Gastroesophageal sphincter (tissue), 4 donors: ENCODE data around the gene DOCK4. TPM values are rescaled to one million over a fixed set of nuclear protein-coding genes. Genes with fewer than 3 reads are reported as not detected.

Experiments
- ATAC-seq: fragments of 150-250 bp; one replicate; pipeline ENCODE4 v1.9.1; 2016; ENCODE audit warnings: mild to moderate bottlenecking, moderate library complexity
- H3K27ac ChIP-seq, 4 donors: fragments of 200-600 bp; sonication (generic) in 3 of 4; 1 replicate in 3 of 4; 2 replicates in 1 of 4; pipeline ENCODE4 v1.5.1; 2016 to 2019
- H3K27me3 ChIP-seq: fragments of 200-600 bp; sonication (generic); one replicate; pipeline ENCODE4 v1.5.1; 2019
- H3K36me3 ChIP-seq, 2 donors: fragments of 200-600 bp; sonication (generic); one replicate each; pipeline ENCODE4 v1.5.1; 2019; ENCODE audit warnings: control low read depth in 1 of 2
- H3K4me1 ChIP-seq, 3 donors: fragments of 200-600 bp; sonication (generic); 1 replicate in 2 of 3; 2 replicates in 1 of 3; pipeline ENCODE4 v1.5.1; 2016 to 2019; ENCODE audit warnings: control low read depth in 2 of 3
- H3K4me3 ChIP-seq, 2 donors: fragments of 200-600 bp; sonication (generic); one replicate each; pipeline ENCODE4 v1.5.1; 2019; ENCODE audit warnings: mild to moderate bottlenecking in 1 of 2, moderate library complexity in 1 of 2
- H3K9me3 ChIP-seq, 3 donors: fragments of 200-600 bp; sonication (generic); one replicate each; pipeline ENCODE4 v1.5.1; 2017 to 2019; ENCODE audit warnings: control low read depth in 2 of 3
- EP300 ChIP-seq: sonication (generic); formaldehyde crosslinking; IDR thresholded peaks from one replicate; pipeline ENCODE4 v1.6.1; 2017; ENCODE audit warnings: antibody characterized with exemption, mild to moderate bottlenecking
- POLR2A ChIP-seq, 2 donors: fragments of 450-650 bp; IDR thresholded peaks; one replicate each; pipeline ENCODE4 v1.6.1; 2017; ENCODE audit warnings: antibody characterized with exemption in 2 of 2, mild to moderate bottlenecking in 2 of 2, moderate library complexity in 1 of 2
- POLR2AphosphoS5 ChIP-seq: sonication (generic); formaldehyde crosslinking; IDR thresholded peaks from one replicate; pipeline ENCODE4 v1.6.1; 2017; ENCODE audit warnings: antibody characterized with exemption
- WGBS, 2 donors: methylation state at CpG; one replicate each; pipeline ENCODE4 v1.1.5; 2018; ENCODE audit warnings: low coverage in 1 of 2; 5-methylcytosine and 5-hydroxymethylcytosine counted together
- total RNA-seq, 4 donors: library from RNA; depleted of rRNA; stranded (reverse); fragments of >200 nt; gene quantifications; one replicate each; pipeline ENCODE4 v1.1.0, GENCODE V29; 2016
- TF ChIP-seq, protein P1 (sequence below), 4 experiments: fragments of 200-600 bp in 2 of 4; fragments of 450-650 bp in 2 of 4; sonication (generic) in 1 of 4; IDR thresholded peaks; one replicate each; pipeline ENCODE4 v1.5.1; 2017 to 2019; ENCODE audit warnings: antibody characterized with exemption in 4 of 4, mild to moderate bottlenecking in 2 of 4, moderate library complexity in 2 of 4

The DOCK4 gene
- total RNA-seq, 4 donors from 2014 or later = 14.0 to 34.1 (median 24.2) TPM

DNA sequence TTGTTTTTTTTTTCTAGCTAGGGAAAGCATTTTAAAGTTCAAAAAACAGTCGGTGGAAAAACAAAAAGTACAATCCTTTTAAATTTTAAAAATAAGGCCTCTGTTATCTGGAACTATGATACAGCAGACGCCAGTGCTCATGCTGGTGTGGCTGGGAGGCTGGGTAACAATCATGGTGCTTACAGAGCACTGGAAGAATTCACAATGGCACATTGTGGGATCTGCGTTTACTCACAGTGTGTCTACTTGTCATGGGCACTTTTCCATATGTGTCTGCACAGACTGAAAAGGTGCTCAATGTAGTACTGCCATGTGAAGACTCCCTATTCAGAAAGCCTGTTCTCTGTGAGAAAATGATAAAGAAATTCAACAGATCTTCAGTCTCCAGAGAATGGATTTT is 365.7 kb downstream of the DOCK4 start:
- Histone ChIP-seq H3K9me3 (no peaks in the 10 kb centered on the region), H3K36me3 (peaks cover 0 to 29% of the 10 kb centered on the region in 2 donors), H3K4me3 (no peak overlapping the region), H3K27me3 (no peaks in the 10 kb centered on the region), H3K27ac (no peak overlapping the region), H3K4me1 (no peaks in the 10 kb centered on the region)
- TF ChIP-seq POLR2AphosphoS5 (no peak), EP300 (no peak), POLR2A (IDR thresholded peaks at IDR 0.05) (no peak)
- TF ChIP-seq, protein P1, sequence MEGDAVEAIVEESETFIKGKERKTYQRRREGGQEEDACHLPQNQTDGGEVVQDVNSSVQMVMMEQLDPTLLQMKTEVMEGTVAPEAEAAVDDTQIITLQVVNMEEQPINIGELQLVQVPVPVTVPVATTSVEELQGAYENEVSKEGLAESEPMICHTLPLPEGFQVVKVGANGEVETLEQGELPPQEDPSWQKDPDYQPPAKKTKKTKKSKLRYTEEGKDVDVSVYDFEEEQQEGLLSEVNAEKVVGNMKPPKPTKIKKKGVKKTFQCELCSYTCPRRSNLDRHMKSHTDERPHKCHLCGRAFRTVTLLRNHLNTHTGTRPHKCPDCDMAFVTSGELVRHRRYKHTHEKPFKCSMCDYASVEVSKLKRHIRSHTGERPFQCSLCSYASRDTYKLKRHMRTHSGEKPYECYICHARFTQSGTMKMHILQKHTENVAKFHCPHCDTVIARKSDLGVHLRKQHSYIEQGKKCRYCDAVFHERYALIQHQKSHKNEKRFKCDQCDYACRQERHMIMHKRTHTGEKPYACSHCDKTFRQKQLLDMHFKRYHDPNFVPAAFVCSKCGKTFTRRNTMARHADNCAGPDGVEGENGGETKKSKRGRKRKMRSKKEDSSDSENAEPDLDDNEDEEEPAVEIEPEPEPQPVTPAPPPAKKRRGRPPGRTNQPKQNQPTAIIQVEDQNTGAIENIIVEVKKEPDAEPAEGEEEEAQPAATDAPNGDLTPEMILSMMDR (IDR thresholded peaks at IDR 0.05) = no peak
- 45 to 66% methylated on average over 2 to 3 of the region's 3 CpGs for WGBS, 2 donors
- no peak for ATAC-seq

DNA sequence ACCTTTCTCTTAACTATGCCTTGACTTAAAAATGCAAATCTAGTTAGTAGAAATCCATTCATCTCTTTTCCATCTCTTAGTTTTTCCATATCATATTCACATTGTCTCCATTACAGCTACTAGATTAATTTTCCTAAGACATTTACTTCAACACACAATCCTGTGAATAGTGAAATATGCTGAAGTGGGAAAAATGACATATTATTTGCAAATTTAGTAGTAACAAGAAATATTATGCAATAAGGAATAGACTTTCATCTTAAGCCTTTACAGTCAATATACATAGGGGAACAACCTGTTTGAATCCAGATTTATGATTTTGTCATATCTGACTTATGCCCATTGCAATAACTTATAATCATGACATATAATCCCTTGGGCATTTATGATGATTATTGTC is 366.9 kb downstream of the DOCK4 start:
- no peak for ATAC-seq
- Histone ChIP-seq H3K9me3 (no peaks in the 10 kb centered on the region), H3K36me3 (peaks cover 0 to 21% of the 10 kb centered on the region in 2 donors), H3K4me3 (no peak overlapping the region), H3K27me3 (no peaks in the 10 kb centered on the region), H3K27ac (no peak overlapping the region), H3K4me1 (no peaks in the 10 kb centered on the region)
- TF ChIP-seq POLR2AphosphoS5 = no peak
- no peak for TF ChIP-seq POLR2A (IDR thresholded peaks at IDR 0.05)
- TF ChIP-seq, protein P1 (IDR thresholded peaks at IDR 0.05) = no peak
- TF ChIP-seq EP300 = no peak

DNA sequence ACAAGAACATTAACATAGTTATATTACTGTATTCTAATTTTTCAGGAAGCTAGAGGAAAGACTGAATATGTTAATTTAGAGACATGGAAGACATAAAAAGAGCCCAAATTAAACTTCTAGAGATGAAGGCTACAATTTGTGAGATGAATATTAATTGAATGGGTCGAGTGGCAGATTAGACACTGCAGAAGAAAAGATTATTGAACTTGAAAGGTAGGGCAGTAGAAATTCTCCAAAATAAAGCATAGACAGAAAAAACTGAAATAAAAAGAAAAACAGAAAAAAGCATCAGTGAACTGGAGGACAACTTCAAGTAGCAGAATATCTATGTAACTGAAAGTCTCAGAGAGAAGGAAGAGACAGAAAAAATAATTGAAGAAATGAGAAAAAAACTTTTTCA is 369.6 kb downstream of the DOCK4 start:
- peaks cover 0 to 16% of the 10 kb centered on the region in 2 donors for H3K36me3 ChIP-seq
- H3K9me3 ChIP-seq = no peaks in the 10 kb centered on the region
- no peaks in the 10 kb centered on the region for H3K27me3 ChIP-seq
- H3K4me1 ChIP-seq = no peaks in the 10 kb centered on the region
- no peak overlapping the region for H3K27ac ChIP-seq
- 100% methylated on average over 1 of the region's 1 CpG for WGBS, 2 donors
- no peak for ATAC-seq
- TF ChIP-seq POLR2A (IDR thresholded peaks at IDR 0.05) = no peak
- no peak for TF ChIP-seq POLR2AphosphoS5
- no peak for TF ChIP-seq EP300
- TF ChIP-seq, protein P1 (IDR thresholded peaks at IDR 0.05) = no peak
- H3K4me3 ChIP-seq = no peak overlapping the region

DNA sequence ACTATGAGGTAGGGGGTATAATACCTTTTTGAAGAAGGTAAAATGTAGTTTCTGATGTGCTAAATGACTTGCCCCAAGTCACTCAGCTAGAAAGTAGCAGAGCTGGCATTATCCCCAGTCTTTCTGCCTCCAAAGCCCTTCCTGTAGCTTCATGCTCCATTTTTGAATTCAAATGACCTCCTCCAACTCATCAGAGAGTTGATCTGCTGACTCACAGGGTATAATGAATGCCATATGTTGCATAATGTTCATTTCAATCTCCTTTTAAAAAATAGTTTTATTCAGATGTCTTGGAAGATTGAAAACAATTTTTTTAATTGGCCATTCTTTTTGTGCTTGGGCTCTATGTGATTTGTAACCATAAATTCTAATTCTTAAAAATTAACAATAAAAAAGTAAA is 371.1 kb downstream of the DOCK4 start:
- no peaks in the 10 kb centered on the region for H3K9me3 ChIP-seq
- H3K4me1 ChIP-seq = no peaks in the 10 kb centered on the region
- H3K36me3 ChIP-seq = peaks cover 0 to 8% of the 10 kb centered on the region in 2 donors
- TF ChIP-seq POLR2A (IDR thresholded peaks at IDR 0.05) = no peak
- ATAC-seq = no peak
- no peaks in the 10 kb centered on the region for H3K27me3 ChIP-seq
- H3K4me3 ChIP-seq = no peak overlapping the region
- H3K27ac ChIP-seq = no peak overlapping the region

DNA sequence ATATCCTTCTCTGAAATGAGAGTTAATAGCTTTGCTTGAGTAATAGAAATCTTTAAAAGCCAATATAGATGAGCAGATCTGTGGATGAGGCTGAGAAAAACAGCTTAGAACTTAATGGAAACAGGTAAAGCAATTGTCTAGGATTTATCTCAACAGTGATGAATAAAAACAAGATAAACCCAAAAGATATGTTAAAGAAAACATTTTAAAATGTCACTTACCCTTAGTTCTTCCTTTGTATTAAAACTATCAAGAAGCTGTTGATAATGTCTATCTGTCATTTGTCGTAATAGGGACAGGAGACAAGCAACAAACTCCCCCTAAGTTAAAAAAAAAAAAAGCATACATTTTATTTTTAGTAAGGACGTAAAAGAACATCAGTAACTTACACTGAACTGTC is 371.8 kb downstream of the DOCK4 start:
- no peak overlapping the region for H3K27ac ChIP-seq
- 81 to 91% methylated on average over 2 of the region's 2 CpGs for WGBS, 2 donors
- H3K36me3 ChIP-seq = peaks cover 0 to 8% of the 10 kb centered on the region in 2 donors
- ATAC-seq = no peak
- no peaks in the 10 kb centered on the region for H3K4me1 ChIP-seq
- H3K4me3 ChIP-seq = no peak overlapping the region
- no peaks in the 10 kb centered on the region for H3K27me3 ChIP-seq
- no peaks in the 10 kb centered on the region for H3K9me3 ChIP-seq
- TF ChIP-seq EP300 (no peak), POLR2A (IDR thresholded peaks at IDR 0.05) (no peak), POLR2AphosphoS5 (no peak)
- TF ChIP-seq, protein P1 (IDR thresholded peaks at IDR 0.05) = no peak

DNA sequence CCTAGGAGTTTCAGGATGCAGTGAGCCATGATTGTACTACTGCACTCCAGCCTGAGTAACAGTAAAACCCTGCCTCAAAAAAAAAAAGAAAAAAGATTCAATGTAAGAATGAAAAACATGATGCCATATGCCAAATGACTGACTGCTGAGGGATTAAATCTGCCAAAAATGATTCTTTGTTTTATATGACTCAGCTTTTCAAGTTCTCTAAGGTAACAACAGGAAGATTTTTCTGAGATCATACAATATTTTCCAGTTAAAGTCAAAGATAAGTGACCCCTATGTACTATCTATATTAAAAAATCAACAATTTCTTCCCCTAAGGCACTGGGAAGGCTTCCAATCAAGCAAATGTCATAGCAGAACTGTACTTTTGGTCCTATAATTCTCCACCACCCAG is 372.7 kb downstream of the DOCK4 start:
- ATAC-seq = no peak
- TF ChIP-seq EP300 = no peak
- Histone ChIP-seq H3K27ac (no peak overlapping the region), H3K4me3 (no peak overlapping the region), H3K9me3 (no peaks in the 10 kb centered on the region), H3K4me1 (no peaks in the 10 kb centered on the region), H3K36me3 (peaks cover 0 to 8% of the 10 kb centered on the region in 2 donors), H3K27me3 (no peaks in the 10 kb centered on the region)
